Measurements from ENCODE around the gene TRIM17. TPM values are rescaled to one million over a fixed set of nuclear protein-coding genes. Genes with fewer than 3 reads are reported as not detected.

Gene TRIM17
- total and polyA plus RNA-seq, 9 of the 15 experiments (the other 6 are each of a cell fraction or from before 2014, with no cell fraction given): not detected

- TF ChIP-seq, protein P1, sequence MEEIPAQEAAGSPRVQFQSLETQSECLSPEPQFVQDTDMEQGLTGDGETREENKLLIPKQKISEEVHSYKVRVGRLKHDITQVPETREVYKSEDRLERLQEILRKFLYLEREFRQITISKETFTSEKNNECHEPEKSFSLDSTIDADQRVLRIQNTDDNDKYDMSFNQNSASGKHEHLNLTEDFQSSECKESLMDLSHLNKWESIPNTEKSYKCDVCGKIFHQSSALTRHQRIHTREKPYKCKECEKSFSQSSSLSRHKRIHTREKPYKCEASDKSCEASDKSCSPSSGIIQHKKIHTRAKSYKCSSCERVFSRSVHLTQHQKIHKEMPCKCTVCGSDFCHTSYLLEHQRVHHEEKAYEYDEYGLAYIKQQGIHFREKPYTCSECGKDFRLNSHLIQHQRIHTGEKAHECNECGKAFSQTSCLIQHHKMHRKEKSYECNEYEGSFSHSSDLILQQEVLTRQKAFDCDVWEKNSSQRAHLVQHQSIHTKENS (CRISPR knock-in tag; IDR thresholded peaks at IDR 0.05): no peak
- TF ChIP-seq ZNF589 (CRISPR knock-in tag; IDR thresholded peaks at IDR 0.05; ENCODE audit: low read depth) (no peak), EP300 (IDR thresholded peaks at IDR 0.05; ENCODE audit: low read length) (0 out of 2 replicates have a peak, but pooled peaks have one; percentile 10), NR2C2 (CRISPR knock-in tag; IDR thresholded peaks at IDR 0.05) (no peak), NR2C2 (tag; IDR thresholded peaks at IDR 0.05) (no peak), ZNF274 (IDR thresholded peaks at IDR 0.05; ENCODE audit: borderline replicate concordance, low read depth, low read length) (no peak), ZFX (CRISPR knock-in tag; IDR thresholded peaks at IDR 0.05) (peak; percentile 63), VEZF1 (CRISPR knock-in tag; IDR thresholded peaks at IDR 0.05) (peak; percentile 26; the same call in 1 of the 2 replicates), NKRF (IDR thresholded peaks at IDR 0.05; ENCODE audit: borderline replicate concordance) (no peak), MCM2 (IDR thresholded peaks at IDR 0.05; ENCODE audit: low read depth) (no peak), KAT7 (CRISPR knock-in tag; IDR thresholded peaks at IDR 0.05; ENCODE audit: borderline replicate concordance) (peak; percentile 44; the same call in 1 of the 2 replicates), MAX (CRISPR knock-in tag; IDR thresholded peaks at IDR 0.05) (peak; percentile 79), CBX3 (IDR thresholded peaks at IDR 0.05; ENCODE audit: borderline replicate concordance in 1 of 2, low read length in 2 of 2) (no peak), ZKSCAN3 (CRISPR knock-in tag; IDR thresholded peaks at IDR 0.05) (no peak), CAMTA2 (CRISPR knock-in tag; conservative IDR thresholded peaks at IDR 0.05) (no peak), ATF1 (CRISPR knock-in tag; IDR thresholded peaks at IDR 0.05) (no peak), ATF1 (tag; IDR thresholded peaks at IDR 0.05) (no peak), MYC (IDR thresholded peaks at IDR 0.05; ENCODE audit: low read depth, low read length) (peak; percentile 70; the same call in 1 of the 2 replicates), MYC (CRISPR knock-in tag; IDR thresholded peaks at IDR 0.05; ENCODE audit: borderline replicate concordance, low read depth) (no peak), ZNF511 (CRISPR knock-in tag; IDR thresholded peaks at IDR 0.05) (0 out of 2 replicates have a peak, but pooled peaks have one; percentile 43)
- TF ChIP-seq, protein P2, sequence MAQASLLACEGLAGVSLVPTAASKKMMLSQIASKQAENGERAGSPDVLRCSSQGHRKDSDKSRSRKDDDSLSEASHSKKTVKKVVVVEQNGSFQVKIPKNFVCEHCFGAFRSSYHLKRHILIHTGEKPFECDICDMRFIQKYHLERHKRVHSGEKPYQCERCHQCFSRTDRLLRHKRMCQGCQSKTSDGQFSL (CRISPR knock-in tag; IDR thresholded peaks at IDR 0.05): no peak
- TF ChIP-seq, protein P2 (tag; IDR thresholded peaks at IDR 0.05): no peak
Measured at GRCh38 chr1:228372183-228373003, 44.3 kb downstream of the TRIM17 start (continued).

All from K562 (cell line).